Loucy (cell line): ENCODE data around the gene MYOZ2.
"Not testable (repeated sequence)": the region's sequence is repeated elsewhere in the genome, so short reads cannot be mapped to it uniquely, and the experiment has no call there.

Experiments
- H2AFZ ChIP-seq: fragments of 200-600 bp; sonication (generic); 2 replicates; pipeline ENCODE4 v1.6.0; 2016; ENCODE audit warnings: antibody characterized with exemption, mild to moderate bottlenecking, low read length, moderate library complexity
- H3F3A ChIP-seq: fragments of 200-600 bp; 2 replicates; pipeline ENCODE4 v1.6.0; 2016; ENCODE audit warnings: antibody characterized with exemption, low read depth, mild to moderate bottlenecking
- H3K27me3 ChIP-seq: fragments of 200-600 bp; sonication (generic); 2 replicates; pipeline ENCODE4 v1.6.1; 2014; ENCODE audit warnings: low read length, mild to moderate bottlenecking; ENCODE audit not compliant: insufficient read depth, poor library complexity, severe bottlenecking
- H3K36me3 ChIP-seq: fragments of 200-600 bp; sonication (generic); 2 replicates; pipeline ENCODE4 v1.6.1; 2016; ENCODE audit warnings: low read length; ENCODE audit not compliant: insufficient read depth
- H3K4me1 ChIP-seq: fragments of 200-600 bp; sonication (generic); 2 replicates; pipeline ENCODE4 v1.5.1; 2014; ENCODE audit warnings: low read length, mild to moderate bottlenecking; ENCODE audit not compliant: insufficient read depth, poor library complexity, severe bottlenecking
- H3K4me2 ChIP-seq: fragments of 200-600 bp; sonication (generic); 2 replicates; pipeline ENCODE4 v1.6.0; 2014; ENCODE audit warnings: antibody characterized with exemption, low read length, low read depth, mild to moderate bottlenecking; ENCODE audit not compliant: poor library complexity, severe bottlenecking
- H3K4me3 ChIP-seq: fragments of 200-600 bp; sonication (generic); 2 replicates; pipeline ENCODE4 v1.5.1; 2014; ENCODE audit warnings: low read length, mild to moderate bottlenecking, mixed read lengths; ENCODE audit not compliant: poor library complexity, severe bottlenecking
- H3K79me2 ChIP-seq: fragments of 200-600 bp; sonication (generic); 2 replicates; pipeline ENCODE4 v1.6.1; 2014; ENCODE audit warnings: low read length; ENCODE audit not compliant: insufficient read depth
- H3K9ac ChIP-seq: fragments of 200-600 bp; sonication (generic); 2 replicates; pipeline ENCODE4 v1.6.0; 2014; ENCODE audit warnings: mild to moderate bottlenecking, low read depth, low read length, moderate library complexity; ENCODE audit not compliant: poor library complexity, severe bottlenecking
- H3K9me2 ChIP-seq: fragments of 200-600 bp; sonication (generic); replicated peaks from 2 replicates; pipeline ENCODE4 v1.6.1; 2016; ENCODE audit warnings: low read depth, low read length, mixed read lengths
- H3K9me3 ChIP-seq: fragments of 200-600 bp; sonication (generic); 2 replicates; pipeline ENCODE4 v1.6.1; 2014; ENCODE audit warnings: mild to moderate bottlenecking, antibody characterized with exemption, low read length, low read depth; ENCODE audit not compliant: insufficient read depth
- H4K20me1 ChIP-seq: fragments of 200-600 bp; sonication (generic); 2 replicates; pipeline ENCODE4 v1.6.0; 2014; ENCODE audit warnings: antibody characterized with exemption, low read length, mild to moderate bottlenecking; ENCODE audit not compliant: insufficient read depth, poor library complexity, severe bottlenecking
- CTCF ChIP-seq: fragments of 200-600 bp; sonication (generic); conservative IDR thresholded peaks from 2 replicates; pipeline ENCODE4 v1.5.1; 2014; ENCODE audit warnings: mild to moderate bottlenecking, antibody characterized with exemption, low read length
- EZH2phosphoT487 ChIP-seq: fragments of 200-600 bp; IDR thresholded peaks from 2 replicates; pipeline ENCODE4 v1.6.1; 2018; ENCODE audit warnings: antibody characterized with exemption, mild to moderate bottlenecking, moderate library complexity, borderline replicate concordance

MYOZ2 gene

GRCh38 chr4:119172223-119172622 is 36.6 kb downstream of the MYOZ2 start:
- Histone ChIP-seq H2AFZ (no peak overlapping the region), H3K36me3 (no peaks in the 10 kb centered on the region), H3K9ac (no peak overlapping the region), H3F3A (no peaks in the 10 kb centered on the region), H3K9me3 (no peaks in the 10 kb centered on the region), H3K9me2 (no peaks in the 10 kb centered on the region), H3K79me2 (no peaks in the 10 kb centered on the region), H3K4me1 (no peaks in the 10 kb centered on the region), H3K4me3 (no peak overlapping the region), H4K20me1 (no peaks in the 10 kb centered on the region), H3K4me2 (no peak overlapping the region), H3K27me3 (no peaks in the 10 kb centered on the region)
- TF ChIP-seq EZH2phosphoT487 (no peak), CTCF (no peak)

DNA sequence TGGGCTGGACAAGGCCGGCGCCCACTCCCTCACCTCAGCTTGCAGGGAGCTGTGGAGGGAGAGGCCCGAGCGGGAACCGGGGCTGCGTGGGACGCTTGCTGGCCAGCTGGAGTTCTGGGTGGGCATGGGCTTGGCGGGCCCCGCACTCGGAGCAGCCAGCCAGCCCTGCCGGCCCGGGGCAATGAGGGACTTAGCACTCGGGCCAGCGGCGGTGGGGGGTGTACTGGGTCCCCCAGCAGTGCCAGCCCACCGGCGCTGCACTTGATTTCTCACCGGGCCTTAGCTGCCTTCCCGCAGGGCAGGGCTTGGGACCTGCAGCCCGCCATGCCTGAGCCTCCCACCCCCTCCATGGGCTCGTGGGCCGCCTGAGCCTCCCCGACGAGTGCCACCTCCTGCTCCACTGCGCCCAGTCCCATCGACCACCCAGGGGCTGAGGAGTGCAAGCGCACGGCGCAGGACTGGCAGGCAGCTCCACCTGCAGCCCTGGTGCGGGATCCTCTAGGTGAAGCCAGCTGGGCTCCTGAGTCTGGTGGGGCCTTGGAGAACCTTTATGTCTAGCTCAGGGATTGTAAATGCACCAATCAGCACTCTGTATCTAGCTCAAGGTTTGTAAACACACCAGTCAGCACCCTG is 38.2 kb downstream of the MYOZ2 start:
- not testable (repeated sequence) for H3K4me3 ChIP-seq, H3K4me1 ChIP-seq, H3K9ac ChIP-seq, H4K20me1 ChIP-seq, H2AFZ ChIP-seq, H3K9me2 ChIP-seq, H3K9me3 ChIP-seq, H3F3A ChIP-seq, H3K36me3 ChIP-seq, H3K79me2 ChIP-seq, H3K4me2 ChIP-seq, H3K27me3 ChIP-seq

GRCh38 chr4:119179011-119179410 is 43.4 kb downstream of the MYOZ2 start:
- H3K4me2 ChIP-seq, result no peak overlapping the region
- H3K9ac ChIP-seq, result no peak overlapping the region
- H3K36me3 ChIP-seq, result no peaks in the 10 kb centered on the region
- no peaks in the 10 kb centered on the region for H3F3A ChIP-seq
- H3K27me3 ChIP-seq, result no peaks in the 10 kb centered on the region
- no peaks in the 10 kb centered on the region for H3K9me2 ChIP-seq
- no peak for TF ChIP-seq EZH2phosphoT487
- TF ChIP-seq CTCF, result no peak
- H4K20me1 ChIP-seq, result no peaks in the 10 kb centered on the region
- no peaks in the 10 kb centered on the region for H3K79me2 ChIP-seq
- H3K9me3 ChIP-seq, result no peaks in the 10 kb centered on the region
- H3K4me1 ChIP-seq, result no peaks in the 10 kb centered on the region
- H2AFZ ChIP-seq, result no peak overlapping the region
- H3K4me3 ChIP-seq, result no peak overlapping the region

GRCh38 chr4:119184128-119184527 is 48.5 kb downstream of the MYOZ2 start:
- Histone ChIP-seq H3K27me3 (no peaks in the 10 kb centered on the region), H3K4me3 (no peak overlapping the region), H3K79me2 (no peaks in the 10 kb centered on the region), H3K9ac (no peak overlapping the region), H2AFZ (no peak overlapping the region), H3K9me3 (no peaks in the 10 kb centered on the region), H3K36me3 (no peaks in the 10 kb centered on the region), H3F3A (no peaks in the 10 kb centered on the region), H3K4me2 (no peak overlapping the region), H4K20me1 (no peaks in the 10 kb centered on the region), H3K9me2 (no peaks in the 10 kb centered on the region), H3K4me1 (no peaks in the 10 kb centered on the region)
- TF ChIP-seq CTCF (no peak), EZH2phosphoT487 (no peak)
